ES-I3 (cell line): ENCODE results near the gene NPHP3.
"Not testable (repeated sequence)": the region's sequence is repeated elsewhere in the genome, so short reads cannot be mapped to it uniquely, and the experiment has no call there.

Experiments
- H3K36me3 ChIP-seq: 2 replicates; pipeline ENCODE4 v1.6.1; 2013; ENCODE audit warnings: mild to moderate bottlenecking, low read length, control low read depth, moderate library complexity; ENCODE audit not compliant: insufficient read depth
- H3K4me1 ChIP-seq: 2 replicates; pipeline ENCODE4 v1.6.1; 2013; ENCODE audit warnings: mild to moderate bottlenecking, control low read depth, low read length; ENCODE audit not compliant: insufficient read depth
- H3K9ac ChIP-seq: 2 replicates; pipeline ENCODE4 v1.6.1; 2013; ENCODE audit warnings: low read depth, mild to moderate bottlenecking, low read length, moderate library complexity
- H3K9me3 ChIP-seq: 2 replicates; pipeline ENCODE4 v1.6.1; 2013; ENCODE audit warnings: mild to moderate bottlenecking, low read length, moderate library complexity; ENCODE audit not compliant: control insufficient read depth, insufficient read depth

Gene NPHP3

GRCh38 chr3:132722165-132723023 lies at the start of gene NPHP3:
TSS of gene NPHP3 (minus strand) at chr3:132722409. CDS start at chr3:132722355, 54 bp downstream.
- peak within 1 kb of the TSS; percentile 93 for H3K9ac ChIP-seq
- H3K4me1 ChIP-seq = peaks cover 8% of the 10 kb centered on the region; the same call in 1 of the 2 replicates
- peaks cover 3% of the 10 kb centered on the region; the same call in 1 of the 2 replicates for H3K36me3 ChIP-seq
- H3K9me3 ChIP-seq = no peaks in the 10 kb centered on the region

- Histone ChIP-seq H3K9me3 (no peaks in the 10 kb centered on the region), H3K9ac (no peak overlapping the region), H3K36me3 (no peaks in the 10 kb centered on the region), H3K4me1 (no peaks in the 10 kb centered on the region)
These were observed 36.5 kb upstream of the NPHP3 start for GRCh38 chr3:132758740-132759139.

GRCh38 chr3:132756108-132756650 lies 34.0 kb upstream of the NPHP3 start:
- H3K36me3 ChIP-seq = no peaks in the 10 kb centered on the region
- no peak overlapping the region for H3K9ac ChIP-seq

GRCh38 chr3:132753946-132754345 lies 31.7 kb upstream of the NPHP3 start:
- Histone ChIP-seq H3K4me1 (no peaks in the 10 kb centered on the region), H3K36me3 (no peaks in the 10 kb centered on the region), H3K9me3 (no peaks in the 10 kb centered on the region), H3K9ac (no peak overlapping the region)

More at GRCh38 chr3:132756108-132756650, 34.0 kb upstream of the NPHP3 start:
- no peaks in the 10 kb centered on the region for H3K4me1 ChIP-seq
- H3K9me3 ChIP-seq = no peaks in the 10 kb centered on the region

- no peaks in the 10 kb centered on the region for H3K36me3 ChIP-seq
- no peaks in the 10 kb centered on the region for H3K4me1 ChIP-seq
- no peaks in the 10 kb centered on the region for H3K9me3 ChIP-seq
- no peak overlapping the region for H3K9ac ChIP-seq
These were observed 27.6 kb upstream of the NPHP3 start for GRCh38 chr3:132749786-132750185.

GRCh38 chr3:132746720-132747119 lies 24.5 kb upstream of the NPHP3 start:
- H3K9me3 ChIP-seq, H3K9ac ChIP-seq, H3K36me3 ChIP-seq, H3K4me1 ChIP-seq: not testable (repeated sequence)

- Histone ChIP-seq H3K36me3 (no peaks in the 10 kb centered on the region), H3K9ac (no peak overlapping the region), H3K4me1 (no peaks in the 10 kb centered on the region; the same call in 1 of the 2 replicates), H3K9me3 (no peaks in the 10 kb centered on the region)
These were observed 16.1 kb upstream of the NPHP3 start for GRCh38 chr3:132738314-132738713.

GRCh38 chr3:132735589-132735988 lies 13.4 kb upstream of the NPHP3 start:
- Histone ChIP-seq H3K4me1 (no peaks in the 10 kb centered on the region; the same call in 1 of the 2 replicates), H3K9me3 (no peaks in the 10 kb centered on the region), H3K36me3 (no peaks in the 10 kb centered on the region), H3K9ac (no peak overlapping the region)

- Histone ChIP-seq H3K4me1 (peaks cover 2% of the 10 kb centered on the region), H3K9ac (no peak overlapping the region), H3K36me3 (no peaks in the 10 kb centered on the region), H3K9me3 (no peaks in the 10 kb centered on the region)
These were observed 8.8 kb upstream of the NPHP3 start for GRCh38 chr3:132730891-132731580.

GRCh38 chr3:132726341-132726823 lies 4.2 kb upstream of the NPHP3 start:
- H3K9me3 ChIP-seq = no peaks in the 10 kb centered on the region
- peaks cover 8% of the 10 kb centered on the region; the same call in 1 of the 2 replicates for H3K4me1 ChIP-seq
- no peak overlapping the region for H3K9ac ChIP-seq
- H3K36me3 ChIP-seq = no peaks in the 10 kb centered on the region

GRCh38 chr3:132723024-132723950 lies 1.1 kb upstream of the NPHP3 start:
- Histone ChIP-seq H3K9me3 (no peaks in the 10 kb centered on the region), H3K4me1 (peaks cover 8% of the 10 kb centered on the region; the same call in 1 of the 2 replicates), H3K36me3 (peaks cover 3% of the 10 kb centered on the region; the same call in 1 of the 2 replicates), H3K9ac (peak overlapping the region; percentile 87)

GRCh38 chr3:132721479-132722164 lies 587 bp downstream of the NPHP3 start:
- Histone ChIP-seq H3K9ac (peak overlapping the region; percentile 93), H3K4me1 (peaks cover 8% of the 10 kb centered on the region; the same call in 1 of the 2 replicates), H3K9me3 (no peaks in the 10 kb centered on the region), H3K36me3 (peaks cover 3% of the 10 kb centered on the region)

GRCh38 chr3:132720228-132720627 lies 2.0 kb downstream of the NPHP3 start:
- Histone ChIP-seq H3K9ac (peak overlapping the region; percentile 28; the same call in 1 of the 2 replicates), H3K4me1 (peaks cover 4% of the 10 kb centered on the region; the same call in 1 of the 2 replicates), H3K9me3 (no peaks in the 10 kb centered on the region), H3K36me3 (peaks cover 7% of the 10 kb centered on the region)
